ENCODE measurements around the gene MEGF10.
"Not testable (repeated sequence)": the region's sequence is repeated elsewhere in the genome, so short reads cannot be mapped to it uniquely, and the experiment has no call there.

The MEGF10 gene

GRCh38 chr5:127290019-127290945, at the start of gene MEGF10:
TSS of gene MEGF10 (plus strand) at chr5:127290796. CDS start at chr5:127331309, 40,513 bp downstream.
- peak in 1 of 2 donors; percentile 18 for DNase-seq

GRCh38 chr5:127243011-127243410, 47.6 kb upstream of the MEGF10 start:
- no peak for DNase-seq

- no peak for DNase-seq
Observed at GRCh38 chr5:127254729-127255284, 35.8 kb upstream of the MEGF10 start.

GRCh38 chr5:127256886-127257597, 33.6 kb upstream of the MEGF10 start:
- no peak for DNase-seq

- DNase-seq, result no peak
Observed at GRCh38 chr5:127260686-127261085, 29.9 kb upstream of the MEGF10 start.

- DNase-seq, result not testable (repeated sequence)
Observed at GRCh38 chr5:127265473-127265872, 25.1 kb upstream of the MEGF10 start.

GRCh38 chr5:127268342-127268741, 22.3 kb upstream of the MEGF10 start:
- DNase-seq, result not testable (repeated sequence)

GRCh38 chr5:127270713-127271112, 19.9 kb upstream of the MEGF10 start:
- DNase-seq, result not testable (repeated sequence)

GRCh38 chr5:127275641-127276193, 14.9 kb upstream of the MEGF10 start:
- no peak for DNase-seq

- DNase-seq, result no peak
Observed at GRCh38 chr5:127280491-127281220, 9.9 kb upstream of the MEGF10 start.

- no peak for DNase-seq
Observed at GRCh38 chr5:127281609-127282008, 9.0 kb upstream of the MEGF10 start.

GRCh38 chr5:127288676-127289075, 1.9 kb upstream of the MEGF10 start:
- no peak for DNase-seq

GRCh38 chr5:127290946-127291693, 524 bp downstream of the MEGF10 start:
- DNase-seq, result no peak

GRCh38 chr5:127292030-127292735, 1.6 kb downstream of the MEGF10 start:
- no peak for DNase-seq

- DNase-seq, result no peak
Observed at GRCh38 chr5:127293373-127293772, 2.8 kb downstream of the MEGF10 start.

GRCh38 chr5:127294829-127295228, 4.2 kb downstream of the MEGF10 start:
- no peak for DNase-seq

- no peak for DNase-seq
Observed at GRCh38 chr5:127295454-127295853, 4.9 kb downstream of the MEGF10 start.

GRCh38 chr5:127296321-127296720, 5.7 kb downstream of the MEGF10 start:
- DNase-seq, result no peak

GRCh38 chr5:127296894-127297293, 6.3 kb downstream of the MEGF10 start:
- not testable (repeated sequence) for DNase-seq

GRCh38 chr5:127297348-127298035, 6.9 kb downstream of the MEGF10 start:
- no peak for DNase-seq

Measured in inflammatory macrophage treated with lipopolysaccharide for 1 hour (primary cell).